BLaER1 treated with 17β-estradiol and CSF1 and Interleukin-3, amounts not matched to agents 10 nM and 100 nM (cell line): ENCODE data around the gene AMMECR1.

Experiments
- H3K27ac ChIP-seq, 11 experiments: shearing (Covaris generic); formaldehyde crosslinking; 2 replicates each; pipeline ENCODE4 v1.8.1; 2022
- H3K27me3 ChIP-seq, 11 experiments: shearing (Covaris generic); formaldehyde crosslinking; 2 replicates each; pipeline ENCODE4 v1.8.1; 2022
- H3K36me3 ChIP-seq, 11 experiments: shearing (Covaris generic); formaldehyde crosslinking; 2 replicates each; pipeline ENCODE4 v1.8.1; 2022
- H3K4me1 ChIP-seq, 10 experiments: shearing (Covaris generic); formaldehyde crosslinking; 2 replicates each; pipeline ENCODE4 v1.8.1; 2022
- H3K4me2 ChIP-seq, 11 experiments: shearing (Covaris generic); formaldehyde crosslinking; 2 replicates each; pipeline ENCODE4 v1.8.1; 2022
- H3K4me3 ChIP-seq, 10 experiments: shearing (Covaris generic); formaldehyde crosslinking; 2 replicates each; pipeline ENCODE4 v1.8.1; 2022
- H3K9ac ChIP-seq, 11 experiments: shearing (Covaris generic); formaldehyde crosslinking; 2 replicates each; pipeline ENCODE4 v1.8.1; 2022
- H3K9me3 ChIP-seq, 11 experiments: shearing (Covaris generic); formaldehyde crosslinking; replicated peaks in 1 of 11; 2 replicates each; pipeline ENCODE4 v1.8.1; 2022
- H4K20me1 ChIP-seq, 11 experiments: shearing (Covaris generic); formaldehyde crosslinking; 2 replicates each; pipeline ENCODE4 v1.8.1; 2022
- Cebpa-rat ChIP-seq, 11 experiments: shearing (Covaris generic); IDR thresholded peaks; 2 replicates each; pipeline ENCODE4 v1.8.1; 2022

AMMECR1 gene

GRCh38 chrX:110219920-110220319 lies 98.0 kb downstream of the AMMECR1 start:
- Histone ChIP-seq H3K27ac (no peak overlapping the region), H3K4me3 (no peak overlapping the region), H3K36me3 (no peaks in the 10 kb centered on the region), H3K9me3 (no peaks in the 10 kb centered on the region; a peak in 1 of 22 replicates), H3K4me1 (peaks cover 0 to 13% (median 9%) of the 10 kb centered on the region in 10 experiments; a peak in 12 of 20 replicates), H3K4me2 (no peak overlapping the region), H4K20me1 (no peaks in the 10 kb centered on the region; a peak in 1 of 22 replicates), H3K9ac (no peak overlapping the region), H3K27me3 (peaks cover 61 to 88% (median 83%) of the 10 kb centered on the region in 11 experiments)
- no peak for TF ChIP-seq Cebpa-rat (IDR thresholded peaks at IDR 0.05)

GRCh38 chrX:110218591-110218990 lies 99.3 kb downstream of the AMMECR1 start:
- H3K36me3 ChIP-seq: no peaks in the 10 kb centered on the region
- H3K4me2 ChIP-seq: no peak overlapping the region
- H3K27ac ChIP-seq: no peak overlapping the region
- H3K27me3 ChIP-seq: peaks cover 50 to 86% (median 76%) of the 10 kb centered on the region in 11 experiments
- no peak overlapping the region for H3K4me3 ChIP-seq
- peaks cover 0 to 13% (median 9%) of the 10 kb centered on the region in 10 experiments; a peak in 12 of 20 replicates for H3K4me1 ChIP-seq
- H3K9ac ChIP-seq: no peak overlapping the region
- no peaks in the 10 kb centered on the region; a peak in 1 of 22 replicates for H4K20me1 ChIP-seq
- H3K9me3 ChIP-seq: no peaks in the 10 kb centered on the region; a peak in 1 of 22 replicates
- no peak for TF ChIP-seq Cebpa-rat (IDR thresholded peaks at IDR 0.05)

GRCh38 chrX:110216027-110216426 lies 101.9 kb downstream of the AMMECR1 start:
- no peak overlapping the region for H3K27ac ChIP-seq
- no peak overlapping the region for H3K4me2 ChIP-seq
- peaks cover 0 to 13% (median 9%) of the 10 kb centered on the region in 10 experiments; a peak in 12 of 20 replicates for H3K4me1 ChIP-seq

GRCh38 chrX:110215411-110215810 lies 102.5 kb downstream of the AMMECR1 start:
- 0 out of 22 replicates have a peak, but pooled peaks cover 0 to 6% (median 0%) of the 10 kb centered on the region in 11 experiments for H4K20me1 ChIP-seq
- H3K36me3 ChIP-seq: no peaks in the 10 kb centered on the region
- H3K4me3 ChIP-seq: no peak overlapping the region
- no peak for TF ChIP-seq Cebpa-rat (IDR thresholded peaks at IDR 0.05)
- H3K9me3 ChIP-seq: no peaks in the 10 kb centered on the region
- H3K27me3 ChIP-seq: peaks cover 54 to 91% (median 78%) of the 10 kb centered on the region in 11 experiments
- no peak overlapping the region for H3K9ac ChIP-seq
- no peak overlapping the region for H3K27ac ChIP-seq
- H3K4me1 ChIP-seq: peaks cover 0 to 13% (median 9%) of the 10 kb centered on the region in 10 experiments; a peak in 12 of 20 replicates
- H3K4me2 ChIP-seq: no peak overlapping the region

More at GRCh38 chrX:110216027-110216426, 101.9 kb downstream of the AMMECR1 start:
- Histone ChIP-seq H3K36me3 (no peaks in the 10 kb centered on the region), H3K9ac (no peak overlapping the region), H3K9me3 (no peaks in the 10 kb centered on the region), H3K4me3 (no peak overlapping the region), H3K27me3 (peaks cover 51 to 91% (median 77%) of the 10 kb centered on the region in 11 experiments), H4K20me1 (0 out of 22 replicates have a peak, but pooled peaks cover 0 to under 1% (median 0%) of the 10 kb centered on the region in 11 experiments)
- TF ChIP-seq Cebpa-rat (IDR thresholded peaks at IDR 0.05): no peak

GRCh38 chrX:110214684-110215083 lies 103.2 kb downstream of the AMMECR1 start:
- no peak for TF ChIP-seq Cebpa-rat (IDR thresholded peaks at IDR 0.05)
- Histone ChIP-seq H3K4me1 (peaks cover 0 to 13% (median 9%) of the 10 kb centered on the region in 10 experiments; a peak in 12 of 20 replicates), H3K27ac (no peak overlapping the region), H3K4me3 (no peak overlapping the region), H3K9ac (no peak overlapping the region), H3K4me2 (no peak overlapping the region), H3K27me3 (peaks cover 51 to 91% (median 78%) of the 10 kb centered on the region in 11 experiments), H4K20me1 (peaks cover 0 to 7% (median 0%) of the 10 kb centered on the region in 11 experiments; a peak in 1 of 22 replicates), H3K36me3 (no peaks in the 10 kb centered on the region), H3K9me3 (no peaks in the 10 kb centered on the region)

- Histone ChIP-seq H3K4me2 (no peak overlapping the region), H3K4me1 (peaks cover 0 to 13% (median 9%) of the 10 kb centered on the region in 10 experiments; a peak in 12 of 20 replicates), H4K20me1 (peaks cover 0 to 7% (median 0%) of the 10 kb centered on the region in 11 experiments; a peak in 1 of 22 replicates), H3K4me3 (no peak overlapping the region), H3K27me3 (peaks cover 50 to 92% (median 78%) of the 10 kb centered on the region in 11 experiments), H3K36me3 (no peaks in the 10 kb centered on the region), H3K27ac (no peak overlapping the region), H3K9ac (no peak overlapping the region), H3K9me3 (no peaks in the 10 kb centered on the region)
- TF ChIP-seq Cebpa-rat (IDR thresholded peaks at IDR 0.05): no peak
Observed at GRCh38 chrX:110213183-110213582, 104.7 kb downstream of the AMMECR1 start.

GRCh38 chrX:110212299-110212698 lies 105.6 kb downstream of the AMMECR1 start:
- H3K4me1 ChIP-seq: peaks cover 0 to 5% (median 2%) of the 10 kb centered on the region in 10 experiments; a peak in 12 of 20 replicates
- peaks cover 0 to 7% (median 0%) of the 10 kb centered on the region in 11 experiments; a peak in 1 of 22 replicates for H4K20me1 ChIP-seq
- no peak for TF ChIP-seq Cebpa-rat (IDR thresholded peaks at IDR 0.05)
- H3K4me3 ChIP-seq: no peak overlapping the region
- H3K9me3 ChIP-seq: no peaks in the 10 kb centered on the region
- peaks cover 57 to 92% (median 79%) of the 10 kb centered on the region in 11 experiments for H3K27me3 ChIP-seq
- H3K27ac ChIP-seq: no peak overlapping the region
- no peak overlapping the region for H3K9ac ChIP-seq
- no peak overlapping the region for H3K4me2 ChIP-seq
- H3K36me3 ChIP-seq: no peaks in the 10 kb centered on the region

- Histone ChIP-seq H3K27ac (no peak overlapping the region), H3K4me2 (no peak overlapping the region), H3K4me1 (no peaks in the 10 kb centered on the region)
Observed at GRCh38 chrX:110211340-110211739, 106.5 kb downstream of the AMMECR1 start.

GRCh38 chrX:110210417-110211139 lies 107.3 kb downstream of the AMMECR1 start:
- peaks cover 60 to 94% (median 82%) of the 10 kb centered on the region in 11 experiments for H3K27me3 ChIP-seq
- peaks cover 0 to 7% (median 0%) of the 10 kb centered on the region in 11 experiments; a peak in 1 of 22 replicates for H4K20me1 ChIP-seq
- no peak for TF ChIP-seq Cebpa-rat (IDR thresholded peaks at IDR 0.05)
- H3K36me3 ChIP-seq: no peaks in the 10 kb centered on the region
- H3K9me3 ChIP-seq: no peaks in the 10 kb centered on the region
- H3K4me2 ChIP-seq: no peak overlapping the region
- H3K4me3 ChIP-seq: no peak overlapping the region
- H3K27ac ChIP-seq: no peak overlapping the region
- no peaks in the 10 kb centered on the region for H3K4me1 ChIP-seq
- no peak overlapping the region for H3K9ac ChIP-seq

More at GRCh38 chrX:110211340-110211739, 106.5 kb downstream of the AMMECR1 start:
- Histone ChIP-seq H3K9ac (no peak overlapping the region), H3K36me3 (no peaks in the 10 kb centered on the region), H3K4me3 (no peak overlapping the region), H3K9me3 (no peaks in the 10 kb centered on the region), H4K20me1 (peaks cover 0 to 7% (median 0%) of the 10 kb centered on the region in 11 experiments; a peak in 1 of 22 replicates), H3K27me3 (peaks cover 58 to 94% (median 82%) of the 10 kb centered on the region in 11 experiments)
- TF ChIP-seq Cebpa-rat (IDR thresholded peaks at IDR 0.05): no peak
